Measurements from ENCODE around the gene MYBPH.

Gene MYBPH, protein sequence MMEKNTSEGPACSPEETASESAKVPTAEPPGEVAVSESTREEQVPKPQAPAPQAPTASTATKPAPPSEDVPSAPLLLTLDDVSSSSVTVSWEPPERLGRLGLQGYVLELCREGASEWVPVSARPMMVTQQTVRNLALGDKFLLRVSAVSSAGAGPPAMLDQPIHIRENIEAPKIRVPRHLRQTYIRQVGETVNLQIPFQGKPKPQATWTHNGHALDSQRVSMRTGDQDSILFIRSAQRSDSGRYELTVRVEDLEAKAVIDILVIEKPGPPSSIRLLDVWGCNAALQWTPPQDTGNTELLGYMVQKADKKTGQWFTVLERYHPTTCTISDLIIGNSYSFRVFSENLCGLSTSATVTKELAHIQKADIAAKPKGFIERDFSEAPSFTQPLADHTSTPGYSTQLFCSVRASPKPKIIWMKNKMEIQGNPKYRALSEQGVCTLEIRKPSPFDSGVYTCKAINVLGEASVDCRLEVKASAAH

DNA sequence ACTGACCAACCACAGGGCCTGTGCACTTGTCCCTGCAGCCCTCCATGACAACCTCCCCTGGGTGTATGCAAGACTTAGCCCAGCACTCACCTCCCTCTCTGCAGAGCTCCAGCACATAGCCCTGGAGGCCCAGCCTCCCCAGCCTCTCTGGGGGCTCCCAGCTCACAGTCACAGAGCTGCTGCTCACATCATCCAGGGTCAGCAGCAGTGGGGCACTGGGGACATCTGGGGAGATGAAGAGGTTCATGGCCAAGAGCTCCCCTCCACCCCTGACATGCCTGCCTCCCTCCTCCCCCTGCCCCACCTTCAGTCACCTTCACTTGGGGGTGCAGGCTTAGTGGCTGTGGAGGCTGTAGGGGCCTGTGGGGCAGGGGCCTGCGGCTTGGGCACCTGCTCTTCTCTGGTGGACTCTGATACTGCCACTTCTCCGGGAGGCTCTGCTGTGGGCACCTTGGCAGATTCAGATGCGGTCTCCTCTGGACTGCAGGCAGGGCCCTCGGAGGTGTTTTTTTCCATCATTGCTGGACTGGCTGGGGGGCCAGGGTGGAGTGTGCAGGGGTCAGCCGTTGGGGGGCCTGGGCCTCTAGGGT is at the start of gene MYBPH:
Gene MYBPH (minus strand): TSS at position 590 of the 590 bp plus-strand sequence. CDS start 71 bp downstream, at position 519.
- no peak within 1 kb of the TSS for H3K4me3 ChIP-seq (ENCODE audit: low read depth, low read length)
- TF ChIP-seq, protein P1, sequence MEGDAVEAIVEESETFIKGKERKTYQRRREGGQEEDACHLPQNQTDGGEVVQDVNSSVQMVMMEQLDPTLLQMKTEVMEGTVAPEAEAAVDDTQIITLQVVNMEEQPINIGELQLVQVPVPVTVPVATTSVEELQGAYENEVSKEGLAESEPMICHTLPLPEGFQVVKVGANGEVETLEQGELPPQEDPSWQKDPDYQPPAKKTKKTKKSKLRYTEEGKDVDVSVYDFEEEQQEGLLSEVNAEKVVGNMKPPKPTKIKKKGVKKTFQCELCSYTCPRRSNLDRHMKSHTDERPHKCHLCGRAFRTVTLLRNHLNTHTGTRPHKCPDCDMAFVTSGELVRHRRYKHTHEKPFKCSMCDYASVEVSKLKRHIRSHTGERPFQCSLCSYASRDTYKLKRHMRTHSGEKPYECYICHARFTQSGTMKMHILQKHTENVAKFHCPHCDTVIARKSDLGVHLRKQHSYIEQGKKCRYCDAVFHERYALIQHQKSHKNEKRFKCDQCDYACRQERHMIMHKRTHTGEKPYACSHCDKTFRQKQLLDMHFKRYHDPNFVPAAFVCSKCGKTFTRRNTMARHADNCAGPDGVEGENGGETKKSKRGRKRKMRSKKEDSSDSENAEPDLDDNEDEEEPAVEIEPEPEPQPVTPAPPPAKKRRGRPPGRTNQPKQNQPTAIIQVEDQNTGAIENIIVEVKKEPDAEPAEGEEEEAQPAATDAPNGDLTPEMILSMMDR (IDR thresholded peaks at IDR 0.05; ENCODE audit: low read depth, low read length) = no peak

DNA sequence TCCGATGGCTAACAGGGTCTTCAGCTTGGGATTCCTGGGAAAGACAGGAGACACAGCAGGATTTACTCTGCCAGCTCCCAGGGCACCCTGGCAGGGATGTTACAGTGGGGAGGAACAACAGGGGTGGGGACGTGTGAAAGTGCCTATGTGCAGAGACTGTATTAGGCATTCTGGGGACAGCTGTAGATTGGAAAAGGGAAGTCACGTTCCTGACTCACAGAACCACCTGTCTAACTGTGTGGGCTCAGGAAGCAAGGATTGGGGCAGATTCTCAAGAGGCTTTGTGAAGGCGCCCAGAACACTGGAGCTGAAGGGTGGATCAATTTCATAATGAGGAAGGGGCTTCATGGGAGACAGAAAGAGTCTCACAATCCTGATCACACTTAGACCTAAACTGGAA is 49.4 kb upstream of the MYBPH start:
- TF ChIP-seq, protein P1 (IDR thresholded peaks at IDR 0.05; ENCODE audit: low read depth, low read length) = no peak
- H3K4me3 ChIP-seq (ENCODE audit: low read depth, low read length) = no peak overlapping the region

DNA sequence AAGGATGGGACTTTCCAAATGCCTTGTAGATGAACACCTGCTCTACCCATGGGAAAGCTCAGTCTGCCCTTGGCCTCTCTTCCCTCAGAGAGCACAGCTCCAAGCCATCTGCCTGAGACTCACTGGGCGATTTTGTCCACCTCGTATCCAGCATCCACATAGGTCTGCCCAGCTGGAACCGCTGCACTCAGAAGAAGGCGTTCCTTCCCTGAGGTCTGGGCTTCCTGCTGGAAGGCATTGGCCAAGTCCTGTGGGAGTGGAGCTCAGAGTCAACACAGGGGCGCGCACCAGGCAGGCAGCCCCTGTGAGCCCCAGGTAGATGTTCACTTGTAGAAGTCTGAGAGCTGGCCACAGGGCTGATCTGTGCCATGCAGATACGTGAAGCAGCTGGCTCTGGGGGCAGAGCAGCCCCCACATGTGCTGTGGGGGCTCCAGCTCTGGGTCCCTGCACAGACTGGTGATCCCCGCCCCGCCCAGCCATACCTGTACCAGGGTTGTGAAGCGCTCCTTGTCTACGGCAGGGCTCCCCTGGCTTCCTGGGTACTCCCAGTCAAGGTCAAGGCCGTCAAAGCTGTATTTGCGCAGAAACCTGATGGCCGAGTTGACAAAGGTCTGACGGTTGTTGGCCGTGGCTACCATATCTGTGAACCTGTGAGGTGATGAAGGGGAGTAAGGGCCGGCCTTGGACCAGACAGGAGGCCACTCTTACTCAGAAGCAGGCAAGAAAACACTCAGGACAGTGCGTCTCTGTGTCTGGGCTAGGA is 47.6 kb upstream of the MYBPH start:
- H3K4me3 ChIP-seq (ENCODE audit: low read depth, low read length) = no peak overlapping the region
- TF ChIP-seq, protein P1 (IDR thresholded peaks at IDR 0.05; ENCODE audit: low read depth, low read length) = no peak

DNA sequence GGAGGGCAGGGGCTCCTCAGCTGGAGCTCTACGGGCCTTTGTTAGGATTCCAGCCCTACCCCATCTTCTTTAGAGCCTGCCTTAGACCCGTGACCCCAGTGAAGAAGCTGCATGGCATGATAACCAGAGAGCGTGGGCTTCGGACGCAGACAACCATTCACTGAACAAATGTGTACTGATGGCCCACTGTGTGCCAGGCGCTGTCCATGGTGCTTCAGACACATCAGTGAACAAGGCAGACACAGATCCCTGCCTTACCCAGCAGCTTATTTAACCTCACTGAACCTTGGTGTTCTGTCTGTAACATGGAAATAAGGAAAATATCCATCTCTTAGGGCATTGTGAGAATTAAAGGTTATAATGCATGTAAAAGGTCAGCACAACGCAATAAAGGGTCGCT is 44.3 kb upstream of the MYBPH start:
- TF ChIP-seq, protein P1 (IDR thresholded peaks at IDR 0.05; ENCODE audit: low read depth, low read length) = no peak
- H3K4me3 ChIP-seq (ENCODE audit: low read depth, low read length) = no peak overlapping the region

DNA sequence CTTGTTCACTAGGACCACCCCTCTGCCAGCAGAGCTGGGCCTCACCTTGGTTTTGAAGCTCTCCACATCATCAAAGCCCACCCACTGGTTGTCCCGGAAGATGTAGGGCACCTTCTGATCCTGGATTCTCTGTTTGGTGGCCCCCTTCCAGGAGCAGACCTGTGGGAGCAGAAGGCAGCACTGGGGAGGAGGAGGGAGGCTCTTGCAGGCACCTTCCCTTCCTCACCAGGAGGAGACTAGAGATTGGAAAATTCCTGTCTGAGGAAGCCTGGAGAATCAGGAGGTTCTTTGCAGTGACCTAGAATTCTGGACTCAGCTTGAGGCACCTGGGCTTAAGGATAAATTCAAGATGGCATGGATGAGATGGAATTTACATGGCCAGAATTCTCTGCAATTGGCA is 43.5 kb upstream of the MYBPH start:
- H3K4me3 ChIP-seq (ENCODE audit: low read depth, low read length) = no peak overlapping the region
- TF ChIP-seq, protein P1 (IDR thresholded peaks at IDR 0.05; ENCODE audit: low read depth, low read length) = no peak

DNA sequence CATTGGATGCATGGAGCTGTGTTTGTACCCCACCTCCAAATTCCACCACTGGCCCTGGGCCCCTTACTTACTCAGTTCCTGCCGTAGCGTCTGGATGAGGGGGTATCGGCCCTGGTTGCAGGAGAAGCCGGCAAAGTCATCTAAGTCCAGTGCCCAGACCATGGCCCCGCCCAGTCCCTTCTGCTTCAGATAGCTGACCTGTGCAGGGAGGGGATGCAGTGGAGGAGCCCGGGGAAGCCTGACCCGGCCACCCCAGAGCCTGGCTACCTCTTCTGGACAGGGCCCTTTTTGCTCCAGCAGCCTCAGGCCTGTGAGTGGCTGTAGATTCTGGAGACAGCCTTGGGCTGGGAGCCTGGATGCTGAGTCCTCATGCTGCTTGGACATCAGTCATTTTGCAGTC is 42.0 kb upstream of the MYBPH start:
- TF ChIP-seq, protein P1 (IDR thresholded peaks at IDR 0.05; ENCODE audit: low read depth, low read length) = no peak

More for the DNA sequence above, 42.0 kb upstream of the MYBPH start:
- no peak overlapping the region for H3K4me3 ChIP-seq (ENCODE audit: low read depth, low read length)

Measured in WI38 (cell line).